ENCODE data around the gene NTRK1.

The NTRK1 gene

DNA sequence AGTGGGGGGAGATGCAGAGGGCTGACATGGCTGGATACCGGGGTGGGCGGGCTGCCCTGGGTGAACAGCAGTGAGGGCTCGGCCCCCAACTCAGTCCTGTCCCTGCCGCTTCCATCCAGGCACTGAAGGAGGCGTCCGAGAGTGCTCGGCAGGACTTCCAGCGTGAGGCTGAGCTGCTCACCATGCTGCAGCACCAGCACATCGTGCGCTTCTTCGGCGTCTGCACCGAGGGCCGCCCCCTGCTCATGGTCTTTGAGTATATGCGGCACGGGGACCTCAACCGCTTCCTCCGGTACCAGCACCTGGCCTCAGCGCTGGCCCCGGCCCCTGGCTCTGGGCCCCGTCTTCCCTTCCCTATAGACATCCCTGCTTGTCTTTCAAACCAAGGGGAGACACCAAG is 15.6 kb downstream of the NTRK1 start:
- H3K27ac Mint-ChIP-seq, result no peak overlapping the region
- ATAC-seq (no peak), DNase-seq (ENCODE audit: low spot score in 2 of 2) (no peak)
- no peaks in the 10 kb centered on the region for H3K4me1 Mint-ChIP-seq
- no peak overlapping the region for H3K4me3 Mint-ChIP-seq
- H3K9me3 Mint-ChIP-seq, result no peaks in the 10 kb centered on the region
- no peaks in the 10 kb centered on the region for H3K36me3 Mint-ChIP-seq

DNA sequence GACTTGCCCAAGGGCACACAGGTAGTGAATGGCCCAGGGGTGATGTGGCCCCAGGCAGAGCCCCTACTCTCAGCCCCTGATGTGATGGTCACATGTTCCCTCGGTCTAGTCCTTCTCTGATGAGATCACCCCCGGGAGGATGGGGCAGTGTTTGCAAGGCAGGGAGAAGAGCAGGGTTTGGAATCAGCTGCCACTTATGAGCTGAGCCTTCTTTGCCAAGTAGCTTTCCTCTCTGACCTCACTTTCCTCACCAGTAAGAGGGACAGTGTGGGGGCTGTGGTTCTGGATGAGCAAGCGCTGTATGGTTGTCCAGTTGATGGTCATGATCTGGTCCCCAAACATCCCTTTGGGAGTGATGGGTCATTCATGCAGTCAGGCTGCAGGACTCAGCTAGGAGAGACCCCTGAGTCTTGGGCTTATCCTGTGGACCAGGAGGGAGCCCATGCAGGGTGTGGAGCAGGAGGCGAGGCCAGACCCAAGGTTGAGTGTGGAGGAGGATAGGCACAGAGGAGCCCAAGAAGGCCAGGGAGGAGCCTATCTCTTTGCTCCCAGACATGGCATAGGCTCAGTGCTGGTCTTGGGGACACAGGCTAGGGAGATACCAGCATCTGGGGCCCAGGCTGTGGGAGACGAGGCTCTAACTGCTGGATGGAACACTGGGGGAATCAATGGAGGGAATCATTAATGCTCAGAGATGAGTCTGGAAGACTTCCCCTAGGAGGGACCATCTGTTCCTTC is 16.9 kb downstream of the NTRK1 start:
- ATAC-seq (no peak), DNase-seq (ENCODE audit: low spot score in 2 of 2) (no peak)
- no peak overlapping the region for H3K27ac Mint-ChIP-seq
- no peaks in the 10 kb centered on the region for H3K9me3 Mint-ChIP-seq
- no peak overlapping the region for H3K4me3 Mint-ChIP-seq
- H3K4me1 Mint-ChIP-seq, result no peaks in the 10 kb centered on the region
- no peaks in the 10 kb centered on the region for H3K36me3 Mint-ChIP-seq

DNA sequence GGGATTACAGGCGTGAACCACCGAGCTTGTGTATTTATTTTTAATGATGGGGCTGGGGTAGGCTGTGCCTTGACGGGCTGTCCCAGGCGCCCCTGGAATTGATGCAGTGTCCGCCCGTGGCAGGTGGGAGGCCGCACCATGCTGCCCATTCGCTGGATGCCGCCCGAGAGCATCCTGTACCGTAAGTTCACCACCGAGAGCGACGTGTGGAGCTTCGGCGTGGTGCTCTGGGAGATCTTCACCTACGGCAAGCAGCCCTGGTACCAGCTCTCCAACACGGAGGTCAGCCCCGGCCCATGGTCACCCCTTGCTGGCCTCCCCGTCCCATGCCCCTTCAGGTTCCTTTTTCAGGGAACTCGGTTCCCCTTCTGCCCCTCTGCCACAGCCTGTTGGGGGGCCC is 19.2 kb downstream of the NTRK1 start:
- no peak overlapping the region for H3K27ac Mint-ChIP-seq
- no peak overlapping the region for H3K4me3 Mint-ChIP-seq
- H3K36me3 Mint-ChIP-seq, result no peaks in the 10 kb centered on the region
- H3K4me1 Mint-ChIP-seq, result no peaks in the 10 kb centered on the region
- no peak for DNase-seq (ENCODE audit: low spot score in 2 of 2)
- no peak for ATAC-seq
- H3K9me3 Mint-ChIP-seq, result no peaks in the 10 kb centered on the region

DNA sequence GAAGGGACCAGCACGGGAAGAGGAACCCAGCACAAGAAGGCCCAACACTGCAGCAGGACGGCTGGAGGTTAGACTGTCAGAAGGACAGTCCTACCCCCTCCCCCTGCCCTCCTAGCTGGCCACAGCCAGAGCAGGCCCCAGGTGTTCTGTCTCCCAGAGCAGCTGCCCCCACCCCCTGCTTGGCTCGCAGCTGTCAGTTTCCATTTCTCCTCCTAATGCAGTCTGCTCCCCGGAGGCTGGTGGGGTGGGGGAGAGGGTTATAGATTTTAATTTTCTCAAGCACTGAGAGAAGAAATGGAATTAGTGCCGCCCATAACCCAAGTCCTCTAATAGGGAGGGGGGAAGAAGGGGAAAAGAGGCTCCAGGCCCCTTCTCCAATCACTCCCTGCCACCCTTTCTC is 19.8 kb downstream of the NTRK1 start:
- ATAC-seq (no peak), DNase-seq (ENCODE audit: low spot score in 2 of 2) (no peak)
- Mint-ChIP-seq H3K36me3 (no peaks in the 10 kb centered on the region), H3K4me1 (no peaks in the 10 kb centered on the region), H3K27ac (no peak overlapping the region), H3K9me3 (no peaks in the 10 kb centered on the region), H3K4me3 (no peak overlapping the region)

DNA sequence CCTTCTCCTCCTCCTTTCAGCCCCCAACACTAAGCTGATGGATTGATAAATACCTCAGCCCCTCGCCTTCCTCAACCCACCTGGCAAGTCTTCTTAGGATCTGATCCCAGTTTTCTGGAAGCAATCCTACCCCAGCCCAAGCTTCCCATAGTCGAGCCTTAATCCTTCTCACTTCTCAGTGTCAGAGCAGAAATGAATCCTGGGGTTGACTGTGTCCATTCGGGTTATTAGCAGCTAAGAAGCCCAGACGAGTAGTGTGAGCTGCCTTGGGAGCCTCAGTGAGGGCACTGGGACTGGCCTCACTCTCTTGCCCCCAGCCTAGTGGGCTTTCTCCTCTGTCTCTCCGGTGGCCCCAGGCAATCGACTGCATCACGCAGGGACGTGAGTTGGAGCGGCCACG is 20.4 kb downstream of the NTRK1 start:
- DNase-seq (ENCODE audit: low spot score in 2 of 2), result no peak

DNA sequence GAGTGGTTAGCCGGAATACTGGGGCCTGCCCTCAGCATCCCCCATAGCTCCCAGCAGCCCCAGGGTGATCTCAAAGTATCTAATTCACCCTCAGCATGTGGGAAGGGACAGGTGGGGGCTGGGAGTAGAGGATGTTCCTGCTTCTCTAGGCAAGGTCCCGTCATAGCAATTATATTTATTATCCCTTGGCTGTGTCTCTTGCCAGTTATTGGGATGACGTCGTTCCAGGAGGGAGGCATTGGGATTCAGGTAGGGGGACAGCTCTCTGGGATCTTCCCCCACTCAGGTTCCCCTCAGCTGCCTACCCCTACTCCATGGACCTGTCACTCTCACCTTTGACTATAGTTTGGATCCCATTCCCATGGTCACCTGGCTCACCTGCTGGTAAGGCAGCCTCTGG is 21.0 kb downstream of the NTRK1 start:
- H3K4me1 Mint-ChIP-seq, result no peaks in the 10 kb centered on the region
- no peaks in the 10 kb centered on the region for H3K9me3 Mint-ChIP-seq
- ATAC-seq, result no peak
- H3K27ac Mint-ChIP-seq, result no peak overlapping the region
- DNase-seq (ENCODE audit: low spot score in 2 of 2), result no peak
- no peak overlapping the region for H3K4me3 Mint-ChIP-seq
- peaks cover 6% of the 10 kb centered on the region for H3K36me3 Mint-ChIP-seq

More for the DNA sequence above, 20.4 kb downstream of the NTRK1 start:
- H3K9me3 Mint-ChIP-seq, result no peaks in the 10 kb centered on the region
- no peak overlapping the region for H3K4me3 Mint-ChIP-seq
- H3K36me3 Mint-ChIP-seq, result peaks cover under 1% of the 10 kb centered on the region
- no peak overlapping the region for H3K27ac Mint-ChIP-seq
- ATAC-seq, result no peak
- H3K4me1 Mint-ChIP-seq, result no peaks in the 10 kb centered on the region

DNA sequence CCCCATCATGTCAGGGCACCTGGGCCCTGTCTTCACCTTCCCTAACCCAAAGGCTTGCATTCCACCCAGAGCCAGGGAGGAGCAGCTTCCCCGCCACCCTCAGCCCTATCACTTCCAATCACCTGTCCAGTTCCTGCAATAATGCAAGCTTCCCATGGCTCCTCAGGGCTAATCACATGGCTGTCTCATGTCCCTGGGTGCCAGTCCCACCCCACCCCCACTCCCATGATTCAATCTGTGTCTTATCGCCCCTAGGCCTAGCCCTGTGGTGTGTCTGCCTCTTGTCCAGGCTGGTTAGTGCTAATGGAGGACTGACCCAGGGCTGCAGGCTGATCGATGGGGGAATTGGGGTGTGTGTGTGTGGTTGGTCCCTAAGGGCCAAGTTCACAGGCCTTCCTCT is 21.9 kb downstream of the NTRK1 start:
- Mint-ChIP-seq H3K9me3 (no peaks in the 10 kb centered on the region), H3K27ac (no peak overlapping the region), H3K4me1 (no peaks in the 10 kb centered on the region), H3K4me3 (no peak overlapping the region), H3K36me3 (peaks cover 6% of the 10 kb centered on the region)
- DNase-seq (ENCODE audit: low spot score in 2 of 2) (no peak), ATAC-seq (no peak)

DNA sequence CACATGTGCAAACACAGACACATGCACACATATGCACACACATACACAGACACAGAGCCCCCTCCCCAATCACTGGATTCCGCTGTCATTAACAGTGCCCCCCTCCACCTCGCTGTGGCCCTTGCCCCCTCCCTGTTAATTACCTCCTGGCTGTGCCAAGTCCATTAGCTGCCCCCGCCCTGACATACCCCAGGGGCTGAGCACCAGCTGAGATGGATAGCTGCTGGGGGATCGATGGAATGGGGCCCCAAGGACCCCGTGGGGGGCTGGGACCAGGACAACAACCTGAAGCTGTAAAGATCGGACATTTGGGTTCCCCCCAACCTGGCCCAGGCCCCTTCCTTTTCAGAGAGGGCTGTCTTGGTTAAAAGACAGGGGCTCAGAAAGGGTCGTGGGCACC is 23.3 kb downstream of the NTRK1 start:
- Mint-ChIP-seq H3K27ac (no peak overlapping the region), H3K9me3 (no peaks in the 10 kb centered on the region), H3K36me3 (peaks cover 6% of the 10 kb centered on the region), H3K4me3 (no peak overlapping the region), H3K4me1 (no peaks in the 10 kb centered on the region)
- DNase-seq (ENCODE audit: low spot score in 2 of 2) (no peak), ATAC-seq (no peak)

DNA sequence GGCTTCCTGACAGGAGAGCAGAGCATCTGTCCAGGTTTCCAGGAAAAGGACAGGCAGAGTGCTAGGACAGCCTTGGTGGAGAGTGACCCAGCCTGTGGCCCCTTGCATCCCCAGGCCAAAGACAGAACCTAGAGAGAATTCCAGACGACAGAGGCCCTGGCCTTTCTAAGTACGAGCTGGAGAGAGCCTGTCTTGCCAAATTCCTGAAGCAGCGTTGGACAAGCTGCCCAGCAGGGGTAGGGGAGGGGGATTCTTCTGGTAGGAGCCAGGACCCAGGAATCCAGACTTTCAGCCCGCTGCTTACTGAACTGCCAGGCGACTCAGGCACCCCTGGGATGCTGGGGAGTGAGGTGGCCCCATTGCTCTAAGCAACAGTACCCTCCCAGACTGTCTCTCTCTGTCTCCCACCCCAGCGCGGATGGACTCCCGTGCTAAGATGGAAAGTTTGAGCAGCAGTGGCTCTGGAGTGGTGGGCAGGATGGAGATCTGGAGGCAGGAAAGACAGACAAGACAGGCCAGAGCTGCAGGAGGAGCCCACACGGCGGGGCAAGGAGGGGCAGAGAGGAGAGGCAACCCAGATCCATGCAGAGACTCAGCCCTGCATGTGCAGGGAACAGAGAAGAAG is 24.0 kb downstream of the NTRK1 start:
- Mint-ChIP-seq H3K27ac (no peak overlapping the region), H3K4me3 (no peak overlapping the region), H3K4me1 (no peaks in the 10 kb centered on the region), H3K9me3 (no peaks in the 10 kb centered on the region), H3K36me3 (peaks cover 6% of the 10 kb centered on the region)
- ATAC-seq (no peak), DNase-seq (ENCODE audit: low spot score in 2 of 2) (no peak)

DNA sequence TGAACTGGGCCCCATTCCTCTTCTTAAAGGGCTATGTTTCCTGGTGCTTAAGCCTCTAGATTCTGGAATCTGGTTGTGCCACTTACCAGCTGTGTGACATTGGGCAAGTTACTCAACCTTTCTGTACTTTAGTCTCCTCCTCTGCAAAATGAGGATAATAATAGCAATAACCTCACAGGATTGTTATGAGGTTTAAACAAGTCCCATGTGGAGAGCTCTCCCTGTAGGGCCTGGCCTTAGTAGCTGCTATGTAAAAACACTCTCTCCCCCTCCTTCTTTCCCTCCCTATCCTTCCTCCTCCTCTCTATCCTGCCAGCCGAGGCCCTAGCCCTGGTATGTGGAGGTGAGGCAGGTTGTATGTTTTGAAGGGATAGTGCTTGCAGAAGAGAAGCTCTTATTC is 24.6 kb downstream of the NTRK1 start:
- H3K36me3 Mint-ChIP-seq, result peaks cover 6% of the 10 kb centered on the region
- ATAC-seq (no peak), DNase-seq (ENCODE audit: low spot score in 2 of 2) (no peak)
- peak overlapping the region; percentile 23 for H3K27ac Mint-ChIP-seq
- peaks cover 5% of the 10 kb centered on the region for H3K4me1 Mint-ChIP-seq
- H3K9me3 Mint-ChIP-seq, result no peaks in the 10 kb centered on the region
- H3K4me3 Mint-ChIP-seq, result no peak overlapping the region

DNA sequence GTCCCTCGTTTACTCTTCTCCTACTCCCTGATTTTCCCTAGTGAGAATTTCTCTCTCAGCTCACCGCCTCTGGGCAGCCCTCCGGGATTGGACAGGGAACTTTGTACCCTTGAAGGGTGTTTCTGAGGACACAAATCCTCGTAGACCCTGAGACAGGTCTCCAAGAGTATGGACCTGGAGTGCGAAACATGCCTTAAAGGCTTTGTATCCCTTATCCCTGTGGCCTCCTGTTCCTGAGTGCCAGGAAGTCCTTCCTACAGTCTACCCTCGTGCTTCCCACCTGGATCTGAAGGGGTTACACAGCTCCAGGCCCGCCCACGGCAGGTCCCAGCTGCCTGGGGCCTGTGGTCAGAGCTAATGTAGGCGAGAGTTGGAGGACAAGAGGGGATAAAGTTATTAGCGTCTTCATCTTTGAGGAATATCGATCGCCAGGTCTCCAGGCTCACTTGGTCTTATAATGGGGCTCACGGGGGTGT is 25.3 kb downstream of the NTRK1 start:
- Mint-ChIP-seq H3K4me3 (no peak overlapping the region), H3K27ac (peak overlapping the region; percentile 23), H3K9me3 (no peaks in the 10 kb centered on the region), H3K36me3 (peaks cover 6% of the 10 kb centered on the region), H3K4me1 (peaks cover 7% of the 10 kb centered on the region)
- ATAC-seq (no peak), DNase-seq (ENCODE audit: low spot score in 2 of 2) (no peak)

DNA sequence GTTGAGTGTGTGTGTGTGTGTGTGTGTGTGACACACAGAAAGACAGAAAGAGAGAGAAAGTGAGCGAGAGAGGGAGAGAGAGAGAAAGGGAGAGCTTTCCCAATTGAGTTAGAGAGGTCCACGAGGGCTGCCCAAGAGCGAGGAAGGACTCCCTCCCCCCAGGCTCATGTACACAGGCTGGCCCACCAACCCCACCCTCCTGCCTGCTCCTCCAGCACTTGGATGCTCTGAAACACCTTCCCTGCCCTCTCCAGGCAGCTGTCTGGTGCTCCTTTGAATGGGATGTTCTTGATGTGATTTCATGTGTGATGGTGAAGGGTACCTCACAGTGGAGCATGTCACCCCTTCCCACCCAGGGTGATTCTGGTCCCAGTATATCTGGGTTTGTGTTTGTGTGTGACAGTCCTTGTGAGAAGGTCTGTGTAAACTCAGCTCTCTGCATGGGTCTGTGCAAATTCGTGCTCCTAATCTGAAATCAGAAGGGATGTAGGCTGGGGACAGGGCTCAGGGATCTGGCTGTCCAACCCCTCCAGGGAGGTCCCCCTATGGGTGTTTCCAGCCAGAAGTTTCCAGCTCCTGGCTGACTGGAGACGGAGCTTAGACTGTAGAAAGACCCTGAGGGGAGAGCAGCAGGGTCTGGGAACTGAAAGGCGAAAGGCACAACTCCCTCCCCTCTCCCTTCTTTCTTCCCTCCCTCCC is 26.1 kb downstream of the NTRK1 start:
- ATAC-seq (no peak), DNase-seq (ENCODE audit: low spot score in 2 of 2) (no peak)
- Mint-ChIP-seq H3K36me3 (peaks cover 6% of the 10 kb centered on the region), H3K9me3 (no peaks in the 10 kb centered on the region), H3K4me1 (peaks cover 7% of the 10 kb centered on the region), H3K27ac (no peak overlapping the region), H3K4me3 (no peak overlapping the region)

DNA sequence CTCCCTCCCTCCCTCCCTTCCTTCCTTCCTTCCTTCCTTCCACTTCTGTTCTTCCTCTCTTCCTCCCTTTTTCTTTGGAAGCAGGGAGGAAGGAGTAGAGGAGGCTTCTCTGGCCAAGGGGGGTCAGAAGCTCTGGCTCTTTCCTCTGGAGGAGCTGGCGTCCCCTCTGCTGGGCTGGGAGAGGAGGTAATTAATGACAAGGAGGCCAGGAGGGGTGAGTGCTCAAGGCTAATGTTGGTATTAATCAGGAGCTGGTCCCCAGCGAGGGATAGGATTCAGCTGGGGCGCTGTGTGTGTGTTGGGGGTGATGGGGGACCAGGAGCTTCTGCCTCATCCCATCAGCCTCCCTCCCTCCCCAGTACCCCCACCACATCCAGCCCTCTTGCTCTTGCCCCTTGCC is 26.7 kb downstream of the NTRK1 start:
- DNase-seq (ENCODE audit: low spot score in 2 of 2) (no peak), ATAC-seq (no peak)
- Mint-ChIP-seq H3K36me3 (peaks cover 6% of the 10 kb centered on the region), H3K4me1 (peaks cover 7% of the 10 kb centered on the region), H3K27ac (no peak overlapping the region), H3K9me3 (no peaks in the 10 kb centered on the region), H3K4me3 (no peak overlapping the region)

DNA sequence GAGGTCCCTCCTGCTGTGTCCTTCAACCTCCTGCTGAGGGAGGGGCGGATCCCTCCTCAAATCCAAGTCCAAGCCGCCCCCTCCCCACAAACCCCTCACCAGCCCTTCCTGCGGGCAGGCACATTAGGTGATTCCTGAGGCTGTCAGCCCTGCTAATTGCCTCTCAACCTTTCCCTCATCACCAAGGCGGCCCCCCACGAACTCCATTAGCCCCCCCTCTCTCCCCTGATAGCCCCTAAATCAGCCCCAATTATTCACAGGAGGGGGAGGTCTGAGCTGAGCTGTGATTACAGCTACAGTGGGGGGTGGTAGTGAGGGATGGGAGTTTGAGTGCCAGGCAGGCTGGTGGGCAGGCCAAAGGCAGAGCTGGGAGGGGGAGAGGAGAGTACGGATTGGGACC is 27.1 kb downstream of the NTRK1 start:
- ATAC-seq, result no peak
- peaks cover 6% of the 10 kb centered on the region for H3K36me3 Mint-ChIP-seq
- no peak overlapping the region for H3K27ac Mint-ChIP-seq
- H3K4me1 Mint-ChIP-seq, result peaks cover 7% of the 10 kb centered on the region
- no peak overlapping the region for H3K4me3 Mint-ChIP-seq
- no peak for DNase-seq (ENCODE audit: low spot score in 2 of 2)
- no peaks in the 10 kb centered on the region for H3K9me3 Mint-ChIP-seq

DNA sequence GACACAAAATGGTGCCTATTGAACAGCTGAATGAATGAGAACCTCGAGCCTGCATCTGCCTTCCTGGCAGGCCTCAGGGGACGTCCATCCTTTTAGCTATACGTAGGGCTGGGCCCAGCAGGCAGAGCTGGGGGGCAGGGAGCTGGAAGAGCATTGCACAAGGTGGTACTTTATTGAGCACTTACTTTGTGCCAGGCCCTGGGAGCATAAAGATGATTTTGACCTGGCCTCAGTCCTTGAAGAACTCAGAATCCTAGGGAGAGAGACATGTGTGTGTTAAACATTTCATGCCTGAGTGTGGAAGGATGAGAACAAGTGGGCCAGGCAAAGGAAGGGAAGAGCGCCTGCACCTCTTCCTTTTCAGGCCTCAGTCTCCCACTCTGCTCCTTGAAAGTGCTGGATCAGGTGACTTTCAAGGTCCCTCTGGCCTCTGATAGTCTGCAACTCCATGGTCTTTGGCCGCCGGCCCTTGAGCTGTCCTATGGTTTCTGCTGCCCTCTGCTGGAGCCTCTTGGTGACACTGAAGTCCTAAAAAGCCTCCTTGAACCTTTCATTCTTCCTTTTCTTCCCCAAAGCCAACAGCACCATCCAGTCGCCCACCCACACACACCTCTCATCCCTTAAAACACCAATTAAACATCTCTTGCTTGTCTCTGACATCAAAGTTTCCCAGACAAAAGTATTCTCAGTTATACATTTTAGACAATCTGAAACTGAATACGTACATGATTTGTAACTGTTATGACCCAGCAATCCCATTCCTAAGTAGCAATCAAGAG is 29.3 kb downstream of the NTRK1 start:
- H3K36me3 Mint-ChIP-seq, result peaks cover 6% of the 10 kb centered on the region
- DNase-seq (ENCODE audit: low spot score in 2 of 2) (peak; percentile 47 to 80), ATAC-seq (no peak)
- H3K27ac Mint-ChIP-seq, result no peak overlapping the region
- H3K4me3 Mint-ChIP-seq, result no peak overlapping the region
- H3K9me3 Mint-ChIP-seq, result no peaks in the 10 kb centered on the region
- H3K4me1 Mint-ChIP-seq, result peaks cover 7% of the 10 kb centered on the region

Measured in stimulated activated effector memory CD8-positive, alpha-beta T cell treated with anti-CD3 and anti-CD28 coated beads, Interleukin-12 subunit alpha, Interleukin-12 subunit beta, amount 100 ng/mL, for 72 hours (primary cell).